ENCODE data around the gene PIP5K1B.

Gene PIP5K1B

DNA sequence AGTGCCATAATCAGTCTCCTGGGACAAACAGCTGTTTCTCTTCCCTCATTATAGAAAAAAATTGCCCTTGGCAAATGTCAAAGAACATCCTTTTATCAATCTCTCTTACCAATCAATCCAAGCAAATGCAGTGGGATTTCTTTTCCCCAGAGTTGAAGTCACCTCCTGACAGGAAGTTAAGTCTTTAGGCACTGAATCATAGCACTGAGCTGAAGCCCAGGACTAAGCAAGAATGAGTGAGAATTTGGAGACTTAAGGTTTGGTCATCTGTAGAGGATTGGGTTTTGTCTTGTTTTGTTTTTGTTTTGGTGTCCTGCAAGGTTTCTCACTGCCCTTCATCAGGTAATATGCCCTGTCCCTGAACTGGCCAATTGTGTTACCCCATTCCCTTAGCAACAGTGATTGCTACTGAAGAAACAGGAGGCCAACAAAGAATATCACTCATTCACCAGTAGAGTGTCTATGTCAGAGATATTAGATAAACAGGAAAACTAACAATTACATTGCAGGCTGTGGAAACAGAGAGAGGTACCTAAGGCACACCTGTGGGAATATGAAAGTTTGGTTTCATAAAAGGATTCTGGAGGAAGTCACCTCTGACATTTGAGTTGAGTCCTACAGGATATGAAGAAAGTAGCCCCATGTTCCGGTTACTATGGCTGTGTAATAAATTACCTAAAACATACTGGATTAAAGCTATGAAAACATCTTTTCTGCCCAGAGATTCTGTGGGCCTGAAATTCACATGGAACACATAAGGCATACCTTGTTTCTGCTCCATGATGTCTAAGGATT is 326.0 kb downstream of the PIP5K1B start:
- DNase-seq (ENCODE audit: extremely low read depth, low read depth) = no peak
- TF ChIP-seq, protein P1, sequence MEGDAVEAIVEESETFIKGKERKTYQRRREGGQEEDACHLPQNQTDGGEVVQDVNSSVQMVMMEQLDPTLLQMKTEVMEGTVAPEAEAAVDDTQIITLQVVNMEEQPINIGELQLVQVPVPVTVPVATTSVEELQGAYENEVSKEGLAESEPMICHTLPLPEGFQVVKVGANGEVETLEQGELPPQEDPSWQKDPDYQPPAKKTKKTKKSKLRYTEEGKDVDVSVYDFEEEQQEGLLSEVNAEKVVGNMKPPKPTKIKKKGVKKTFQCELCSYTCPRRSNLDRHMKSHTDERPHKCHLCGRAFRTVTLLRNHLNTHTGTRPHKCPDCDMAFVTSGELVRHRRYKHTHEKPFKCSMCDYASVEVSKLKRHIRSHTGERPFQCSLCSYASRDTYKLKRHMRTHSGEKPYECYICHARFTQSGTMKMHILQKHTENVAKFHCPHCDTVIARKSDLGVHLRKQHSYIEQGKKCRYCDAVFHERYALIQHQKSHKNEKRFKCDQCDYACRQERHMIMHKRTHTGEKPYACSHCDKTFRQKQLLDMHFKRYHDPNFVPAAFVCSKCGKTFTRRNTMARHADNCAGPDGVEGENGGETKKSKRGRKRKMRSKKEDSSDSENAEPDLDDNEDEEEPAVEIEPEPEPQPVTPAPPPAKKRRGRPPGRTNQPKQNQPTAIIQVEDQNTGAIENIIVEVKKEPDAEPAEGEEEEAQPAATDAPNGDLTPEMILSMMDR (IDR thresholded peaks at IDR 0.05; ENCODE audit: low read depth, low read length, missing control alignments) = no peak

DNA sequence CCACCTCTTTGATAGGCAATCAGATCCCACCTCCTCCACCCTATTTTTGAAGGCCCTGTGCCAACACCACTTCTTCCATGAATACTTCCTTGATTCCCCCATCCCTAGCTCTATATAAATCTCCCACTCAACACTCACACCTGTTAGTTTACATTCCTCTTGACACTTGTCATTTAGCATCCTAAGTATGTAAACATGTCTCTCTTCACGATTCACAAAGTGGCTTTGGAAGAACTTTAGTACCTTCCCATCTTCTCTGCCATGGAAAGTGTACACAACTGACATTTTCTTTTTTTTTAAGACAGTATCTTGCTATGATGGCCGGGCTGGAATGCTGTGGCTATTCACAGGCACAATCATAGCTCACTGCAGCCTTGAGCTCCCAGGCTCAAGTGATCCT is 329.0 kb downstream of the PIP5K1B start:
- TF ChIP-seq, protein P1 (IDR thresholded peaks at IDR 0.05; ENCODE audit: low read depth, low read length, missing control alignments) = no peak
- DNase-seq (ENCODE audit: extremely low read depth, low read depth) = no peak

More for the DNA sequence above, 326.0 kb downstream of the PIP5K1B start:
- no peak overlapping the region for H3K4me3 ChIP-seq (replicated peaks; ENCODE audit: low read depth, low read length)

DNA sequence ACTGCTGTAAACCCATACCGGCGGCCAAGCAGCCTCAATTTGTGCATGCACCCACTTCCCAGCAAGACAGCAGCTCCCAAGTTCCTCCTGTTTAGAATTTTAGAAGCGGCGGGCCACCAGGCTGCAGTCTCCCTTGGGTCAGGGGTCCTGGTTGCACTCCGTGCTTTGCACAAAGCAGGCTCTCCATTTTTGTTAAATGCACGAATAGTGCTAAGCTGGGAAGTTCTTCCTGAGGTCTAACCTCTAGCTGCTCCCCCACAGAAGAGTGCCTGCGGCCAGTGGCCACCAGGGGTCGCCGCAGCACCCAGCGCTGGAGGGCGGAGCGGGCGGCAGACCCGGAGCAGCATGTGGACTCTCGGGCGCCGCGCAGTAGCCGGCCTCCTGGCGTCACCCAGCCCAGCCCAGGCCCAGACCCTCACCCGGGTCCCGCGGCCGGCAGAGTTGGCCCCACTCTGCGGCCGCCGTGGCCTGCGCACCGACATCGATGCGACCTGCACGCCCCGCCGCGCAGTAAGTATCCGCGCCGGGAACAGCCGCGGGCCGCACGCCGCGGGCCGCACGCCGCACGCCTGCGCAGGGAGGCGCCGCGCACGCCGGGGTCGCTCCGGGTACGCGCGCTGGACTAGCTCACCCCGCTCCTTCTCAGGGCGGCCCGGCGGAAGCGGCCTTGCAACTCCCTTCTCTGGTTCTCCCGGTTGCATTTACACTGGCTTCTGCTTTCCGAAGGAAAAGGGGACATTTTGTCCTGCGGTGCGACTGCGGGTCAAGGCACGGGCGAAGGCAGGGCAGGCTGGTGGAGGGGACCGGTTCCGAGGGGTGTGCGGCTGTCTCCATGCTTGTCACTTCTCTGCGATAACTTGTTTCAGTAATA is 330.6 kb downstream of the PIP5K1B start, which contains the start of gene FXN:
Gene FXN (plus strand): TSS at position 315 of the 871 bp plus-strand sequence. CDS start 31 bp downstream, at position 346.
- DNase-seq (ENCODE audit: extremely low read depth, low read depth) = no peak
- TF ChIP-seq, protein P1 (IDR thresholded peaks at IDR 0.05; ENCODE audit: low read depth, low read length, missing control alignments) = peak; percentile 98
- H3K4me3 ChIP-seq (replicated peaks; ENCODE audit: low read depth, low read length) = peak within 1 kb of the TSS; percentile 79

More for the DNA sequence above, 329.0 kb downstream of the PIP5K1B start:
- H3K4me3 ChIP-seq (replicated peaks; ENCODE audit: low read depth, low read length) = no peak overlapping the region

DNA sequence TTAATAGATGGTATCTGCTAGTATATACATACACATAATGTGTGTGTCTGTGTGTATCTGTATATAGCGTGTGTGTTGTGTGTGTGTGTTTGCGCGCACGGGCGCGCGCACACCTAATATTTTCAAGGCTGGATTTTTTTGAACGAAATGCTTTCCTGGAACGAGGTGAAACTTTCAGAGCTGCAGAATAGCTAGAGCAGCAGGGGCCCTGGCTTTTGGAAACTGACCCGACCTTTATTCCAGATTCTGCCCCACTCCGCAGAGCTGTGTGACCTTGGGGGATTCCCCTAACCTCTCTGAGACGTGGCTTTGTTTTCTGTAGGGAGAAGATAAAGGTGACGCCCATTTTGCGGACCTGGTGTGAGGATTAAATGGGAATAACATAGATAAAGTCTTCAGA is 331.3 kb downstream of the PIP5K1B start:
- no peak for DNase-seq (ENCODE audit: extremely low read depth, low read depth)
- TF ChIP-seq, protein P1 (IDR thresholded peaks at IDR 0.05; ENCODE audit: low read depth, low read length, missing control alignments) = no peak
- H3K4me3 ChIP-seq (replicated peaks; ENCODE audit: low read depth, low read length) = peak overlapping the region; percentile 79

DNA sequence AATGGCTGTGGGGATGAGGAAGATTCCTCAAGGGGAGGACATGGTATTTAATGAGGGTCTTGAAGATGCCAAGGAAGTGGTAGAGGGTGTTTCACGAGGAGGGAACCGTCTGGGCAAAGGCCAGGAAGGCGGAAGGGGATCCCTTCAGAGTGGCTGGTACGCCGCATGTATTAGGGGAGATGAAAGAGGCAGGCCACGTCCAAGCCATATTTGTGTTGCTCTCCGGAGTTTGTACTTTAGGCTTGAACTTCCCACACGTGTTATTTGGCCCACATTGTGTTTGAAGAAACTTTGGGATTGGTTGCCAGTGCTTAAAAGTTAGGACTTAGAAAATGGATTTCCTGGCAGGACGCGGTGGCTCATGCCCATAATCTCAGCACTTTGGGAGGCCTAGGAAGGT is 331.8 kb downstream of the PIP5K1B start:
- TF ChIP-seq, protein P1 (IDR thresholded peaks at IDR 0.05; ENCODE audit: low read depth, low read length, missing control alignments) = no peak
- no peak for DNase-seq (ENCODE audit: extremely low read depth, low read depth)

DNA sequence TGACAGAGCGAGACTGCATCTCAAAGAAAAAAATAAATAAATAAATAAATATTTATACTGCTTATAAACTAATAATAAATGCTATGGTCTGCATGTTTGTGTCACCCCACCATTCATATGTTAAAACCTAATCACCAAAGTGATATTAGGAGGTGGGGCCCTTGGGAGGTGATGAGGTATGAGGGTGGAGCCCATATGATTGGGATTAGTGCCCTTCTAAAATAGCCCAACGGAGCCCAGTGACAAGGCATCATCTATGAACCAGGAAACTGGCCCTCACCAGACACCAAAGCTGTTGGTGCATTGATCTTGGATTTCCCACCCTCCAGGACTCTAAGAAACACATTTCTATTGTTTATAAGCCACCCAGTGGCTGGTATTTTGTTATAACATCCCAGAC is 335.6 kb downstream of the PIP5K1B start:
- H3K4me3 ChIP-seq (replicated peaks; ENCODE audit: low read depth, low read length) = no peak overlapping the region
- no peak for DNase-seq (ENCODE audit: extremely low read depth, low read depth)
- TF ChIP-seq, protein P1 (IDR thresholded peaks at IDR 0.05; ENCODE audit: low read depth, low read length, missing control alignments) = no peak

More for the DNA sequence above, 331.8 kb downstream of the PIP5K1B start:
- peak overlapping the region; percentile 79 for H3K4me3 ChIP-seq (replicated peaks; ENCODE audit: low read depth, low read length)

All from HFF-Myc (cell line).